ENCODE results near the gene ZC3H10. TPM values are rescaled to one million over a fixed set of nuclear protein-coding genes. Genes with fewer than 3 reads are reported as not detected.

The ZC3H10 gene
- total RNA-seq, 6 experiments from 2014 or later: 1.7 to 5.4 (median 3.2) TPM

GRCh38 chr12:56162468-56163290 is 44.6 kb downstream of the ZC3H10 start:
- H3K27ac ChIP-seq: no peak overlapping the region
- intact Hi-C loops (cut with DNase I): no loop called here
- ATAC-seq: no peak

GRCh38 chr12:56163533-56164344 is 45.7 kb downstream of the ZC3H10 start:
- Histone ChIP-seq H3K9me3 (no peaks in the 10 kb centered on the region), H3K36me3 (peaks cover 9 to 78% (median 30%) of the 10 kb centered on the region in 4 donors), H3K4me1 (peaks cover 0 to 22% (median 3%) of the 10 kb centered on the region in 4 donors), H3K27me3 (no peaks in the 10 kb centered on the region), H3K27ac (no peak overlapping the region), H3K4me3 (no peak overlapping the region)
- DNase-seq: no peak
- no peak for TF ChIP-seq POLR2A (IDR thresholded peaks at IDR 0.05)
- TF ChIP-seq CTCF (IDR thresholded peaks at IDR 0.05): no peak
- intact Hi-C loops (cut with DNase I): no loop called here
- peak in 1 of 4 donors; percentile 5 for ATAC-seq
- WGBS (ENCODE audit: insufficient coverage, low coverage, low lambda C conversion rate, missing lambda C conversion rate): 52% methylated on average over 4 of the region's 11 CpGs

More at GRCh38 chr12:56162468-56163290, 44.6 kb downstream of the ZC3H10 start:
- peaks cover 0 to 22% (median 3%) of the 10 kb centered on the region in 4 donors for H3K4me1 ChIP-seq
- H3K9me3 ChIP-seq: no peaks in the 10 kb centered on the region
- 61% methylated on average over 9 of the region's 11 CpGs for WGBS (ENCODE audit: insufficient coverage, low coverage, low lambda C conversion rate, missing lambda C conversion rate)
- no peaks in the 10 kb centered on the region for H3K27me3 ChIP-seq
- H3K4me3 ChIP-seq: no peak overlapping the region
- no peak for DNase-seq
- no peak for TF ChIP-seq POLR2A (IDR thresholded peaks at IDR 0.05)
- no peak for TF ChIP-seq CTCF (IDR thresholded peaks at IDR 0.05)
- peaks cover 7 to 73% (median 30%) of the 10 kb centered on the region in 4 donors for H3K36me3 ChIP-seq

- no peaks in the 10 kb centered on the region for H3K27me3 ChIP-seq
- intact Hi-C loops (cut with DNase I): no loop called here
- peaks cover 9 to 84% (median 31%) of the 10 kb centered on the region in 4 donors for H3K36me3 ChIP-seq
- DNase-seq: no peak
- no peak overlapping the region for H3K27ac ChIP-seq
- peak in 1 of 4 donors; percentile 7 for ATAC-seq
- TF ChIP-seq POLR2A (IDR thresholded peaks at IDR 0.05) (no peak), CTCF (IDR thresholded peaks at IDR 0.05) (no peak)
- no peaks in the 10 kb centered on the region for H3K9me3 ChIP-seq
- H3K4me1 ChIP-seq: peaks cover 0 to 19% (median 3%) of the 10 kb centered on the region in 4 donors
- H3K4me3 ChIP-seq: no peak overlapping the region
- 89% methylated on average over 16 of the region's 17 CpGs for WGBS (ENCODE audit: insufficient coverage, low coverage, low lambda C conversion rate, missing lambda C conversion rate)
These were observed 46.3 kb downstream of the ZC3H10 start for GRCh38 chr12:56164345-56164729.

GRCh38 chr12:56165369-56165768 is 47.3 kb downstream of the ZC3H10 start:
- DNase-seq (no peak), ATAC-seq (no peak)
- peaks cover 9 to 83% (median 31%) of the 10 kb centered on the region in 4 donors for H3K36me3 ChIP-seq
- H3K9me3 ChIP-seq: no peaks in the 10 kb centered on the region
- TF ChIP-seq POLR2A (IDR thresholded peaks at IDR 0.05): no peak
- TF ChIP-seq CTCF (IDR thresholded peaks at IDR 0.05): no peak
- WGBS (ENCODE audit: insufficient coverage, low coverage, low lambda C conversion rate, missing lambda C conversion rate): no CpG with 5 or more reads among the region's 4 CpGs
- intact Hi-C loops (cut with DNase I): no loop called here
- peaks cover 0 to 9% (median 3%) of the 10 kb centered on the region in 4 donors for H3K4me1 ChIP-seq
- no peak overlapping the region for H3K4me3 ChIP-seq
- H3K27ac ChIP-seq: no peak overlapping the region
- H3K27me3 ChIP-seq: no peaks in the 10 kb centered on the region
